Activated naive CD8-positive, alpha-beta T cell treated with anti-CD3 and anti-CD28 coated beads, Interleukin-2, amount 50 U/mL, for 16 hours (primary cell): ENCODE results near the gene LRIT1.

ENCODE experiments used
- DNase-seq: peaks from one replicate; pipeline ENCODE4 v3.0.0-alpha.2; 2020; ENCODE audit warnings: low read depth, low spot score

The LRIT1 gene

GRCh38 chr10:84214612-84215235 is 26.6 kb downstream of the LRIT1 start:
- no peak for DNase-seq

DNA sequence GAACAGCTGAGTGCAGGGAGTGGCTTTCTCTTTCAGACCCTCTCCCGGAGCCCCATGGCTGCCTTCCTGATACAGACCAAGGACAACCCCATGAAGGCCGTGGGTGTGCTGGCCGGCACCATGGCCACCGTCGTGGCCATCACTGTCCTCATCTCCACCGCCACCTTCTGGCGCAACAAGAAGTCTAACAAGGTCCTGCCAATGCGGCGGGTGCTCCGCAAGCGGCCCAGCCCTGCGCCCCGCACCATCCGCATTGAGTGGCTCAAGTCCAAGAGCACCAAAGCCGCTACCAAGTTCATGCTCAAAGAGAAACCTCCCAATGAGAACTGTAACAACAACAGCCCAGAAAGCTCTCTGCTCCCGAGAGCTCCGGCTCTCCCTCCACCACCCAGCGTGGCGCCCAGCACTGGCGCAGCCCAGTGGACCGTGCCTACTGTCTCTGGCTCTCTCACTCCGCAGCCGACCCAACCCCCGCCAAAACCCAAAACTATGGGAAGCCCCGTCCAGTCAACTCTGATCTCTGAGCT is 27.2 kb downstream of the LRIT1 start:
- DNase-seq: no peak

DNA sequence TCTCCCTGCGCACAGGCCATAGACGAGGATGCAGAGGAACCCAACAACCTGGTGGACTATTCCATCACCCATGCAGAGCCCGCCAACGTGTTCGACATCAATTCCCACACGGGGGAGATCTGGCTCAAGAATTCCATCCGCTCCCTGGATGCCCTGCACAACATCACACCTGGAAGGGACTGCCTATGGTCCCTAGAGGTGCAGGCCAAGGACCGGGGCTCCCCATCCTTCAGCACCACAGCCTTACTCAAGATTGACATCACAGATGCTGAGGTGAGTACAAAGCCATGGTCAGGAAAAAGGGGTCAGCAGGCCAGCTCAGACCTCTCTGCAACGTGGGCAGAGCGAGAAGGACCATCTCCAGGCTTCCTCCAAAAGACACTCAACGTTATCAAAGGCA is 28.3 kb downstream of the LRIT1 start:
- no peak for DNase-seq

DNA sequence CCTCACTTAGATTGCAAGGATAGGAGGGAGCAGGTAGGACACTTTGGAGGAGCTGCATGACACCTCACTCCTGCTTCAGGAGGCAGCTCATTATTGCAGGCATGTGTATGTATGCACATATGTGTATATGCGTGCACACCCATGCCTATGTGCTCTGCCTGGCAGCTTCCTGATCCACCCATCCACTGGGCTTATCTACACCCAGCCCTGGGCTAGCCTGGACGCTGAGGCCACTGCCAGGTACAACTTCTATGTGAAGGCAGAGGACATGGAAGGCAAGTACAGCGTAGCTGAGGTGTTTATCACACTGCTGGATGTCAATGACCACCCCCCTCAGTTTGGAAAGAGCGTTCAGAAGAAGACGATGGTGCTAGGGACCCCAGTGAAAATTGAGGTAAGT is 29.3 kb downstream of the LRIT1 start:
- DNase-seq: no peak

DNA sequence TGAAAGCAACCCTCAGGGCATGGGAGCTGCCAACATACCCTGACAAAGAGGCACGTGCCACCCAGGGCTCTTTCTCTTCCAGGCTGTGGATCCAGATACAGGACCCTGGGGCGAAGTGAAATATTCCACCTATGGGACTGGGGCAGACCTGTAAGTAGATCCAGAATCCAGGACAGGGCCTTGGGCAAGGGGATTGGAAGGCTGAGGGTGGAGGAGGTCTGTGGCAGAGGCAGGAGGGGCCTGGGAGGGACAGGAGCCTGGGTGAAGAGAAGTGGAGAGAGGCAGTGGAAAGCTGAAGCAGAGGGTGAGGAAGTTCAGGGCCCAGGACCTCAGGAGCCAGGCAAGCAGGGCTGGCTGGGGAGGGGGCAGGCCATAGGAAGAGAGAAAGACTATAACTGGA is 29.8 kb downstream of the LRIT1 start:
- DNase-seq: no peak

DNA sequence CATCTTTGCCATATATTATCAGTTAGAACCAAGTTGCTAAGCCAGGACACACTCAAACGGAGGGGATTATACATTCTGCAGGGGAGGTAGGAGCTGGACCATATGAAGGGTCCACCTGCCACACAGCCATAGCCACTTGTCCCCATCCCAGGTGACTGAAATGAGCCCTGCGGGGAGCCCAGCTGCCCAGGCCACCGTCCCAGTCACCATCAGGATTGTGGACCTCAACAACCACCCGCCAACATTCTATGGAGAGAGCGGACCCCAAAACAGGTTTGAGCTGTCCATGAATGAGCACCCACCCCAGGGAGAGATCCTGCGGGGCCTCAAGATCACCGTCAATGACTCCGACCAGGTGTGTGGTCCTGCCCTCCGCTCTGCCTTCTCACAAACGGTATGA is 33.3 kb downstream of the LRIT1 start:
- DNase-seq: no peak

DNA sequence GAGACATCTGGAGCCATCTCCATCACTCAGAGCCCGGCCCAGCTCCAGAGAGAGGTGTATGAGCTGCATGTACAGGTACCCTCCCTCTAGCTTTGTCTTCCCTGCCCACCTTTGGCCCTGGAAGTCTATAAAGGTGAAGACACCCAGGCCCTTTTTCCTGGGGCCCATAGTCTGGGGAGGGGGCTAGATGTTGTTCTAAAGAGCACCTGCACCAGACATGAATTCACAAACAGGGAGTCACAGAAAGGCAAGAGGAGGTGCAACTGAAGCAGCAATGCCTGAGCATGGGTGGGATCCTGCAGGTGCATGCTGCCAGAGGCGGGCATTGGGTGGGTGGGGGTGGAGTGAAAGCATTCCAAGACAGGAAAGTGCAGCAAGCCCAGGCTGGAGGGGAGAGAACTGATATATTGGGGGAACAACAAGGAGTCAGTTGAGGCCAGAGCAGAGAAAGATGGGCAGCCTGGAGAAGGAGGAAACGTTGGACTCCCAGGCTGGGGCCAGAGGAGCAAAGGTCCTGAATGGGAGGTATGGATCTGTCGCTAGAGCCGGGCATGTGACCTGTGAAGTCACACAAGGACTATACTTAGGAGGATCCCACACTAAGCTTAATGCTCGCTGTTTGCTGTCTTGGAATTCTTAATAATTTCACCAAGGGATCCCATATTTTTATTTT is 35.4 kb downstream of the LRIT1 start:
- no peak for DNase-seq

DNA sequence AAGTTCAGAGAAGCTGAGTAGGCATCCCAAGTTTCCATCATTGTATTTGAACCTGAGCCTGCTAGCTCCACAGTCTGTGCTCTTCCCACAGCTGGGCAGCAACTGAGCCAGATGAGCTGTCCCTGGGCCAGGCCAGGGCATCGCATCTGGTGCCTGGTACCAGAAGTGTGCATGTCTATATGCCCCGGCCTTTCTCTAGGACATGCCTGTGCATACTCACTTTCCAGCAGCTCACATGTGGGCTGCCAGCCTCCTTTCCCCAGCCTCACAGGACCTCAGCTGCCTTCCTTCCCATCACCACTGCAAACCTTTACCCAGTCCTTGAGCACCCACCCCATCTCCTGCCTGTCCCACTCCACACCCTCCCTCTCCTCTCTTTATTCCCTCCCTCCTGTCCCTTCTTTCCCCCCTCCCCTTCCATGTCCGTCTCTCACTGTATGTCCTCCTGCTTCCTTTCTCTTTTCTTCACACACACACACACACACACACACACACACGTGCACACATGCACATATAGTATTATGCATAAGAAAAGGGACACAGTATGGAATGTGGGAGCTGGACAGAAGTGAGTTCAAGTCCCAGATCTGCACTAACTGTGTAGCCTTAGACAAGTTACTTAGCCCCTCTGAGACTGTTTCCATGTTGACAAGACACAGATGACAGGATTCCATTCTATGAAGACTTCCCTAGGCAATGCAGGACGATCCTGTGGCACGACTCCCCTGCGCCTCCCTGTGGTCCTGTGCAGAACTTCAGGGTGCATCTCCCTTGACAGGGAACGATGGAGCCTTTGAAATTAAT is 36.1 kb downstream of the LRIT1 start:
- DNase-seq: peak; percentile 16

DNA sequence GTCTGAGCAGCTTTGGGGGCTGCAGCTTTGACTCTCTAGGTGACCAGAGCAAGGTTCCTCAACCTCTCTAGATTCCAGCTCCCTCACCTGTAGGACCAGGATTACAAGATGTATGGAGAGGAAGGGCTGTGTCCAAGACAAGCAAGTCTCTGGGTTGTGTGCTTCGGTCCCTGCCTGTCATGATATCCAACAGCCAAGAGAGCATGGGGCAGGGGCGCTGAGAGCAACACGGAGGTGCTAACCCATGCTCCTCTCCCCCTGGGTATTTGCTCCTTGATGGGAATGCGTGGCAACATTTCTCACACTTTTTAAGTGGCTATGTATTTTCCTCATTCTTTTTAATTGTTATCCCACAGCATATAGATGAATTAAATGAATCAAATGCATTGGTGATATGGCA is 36.7 kb downstream of the LRIT1 start:
- DNase-seq: no peak

DNA sequence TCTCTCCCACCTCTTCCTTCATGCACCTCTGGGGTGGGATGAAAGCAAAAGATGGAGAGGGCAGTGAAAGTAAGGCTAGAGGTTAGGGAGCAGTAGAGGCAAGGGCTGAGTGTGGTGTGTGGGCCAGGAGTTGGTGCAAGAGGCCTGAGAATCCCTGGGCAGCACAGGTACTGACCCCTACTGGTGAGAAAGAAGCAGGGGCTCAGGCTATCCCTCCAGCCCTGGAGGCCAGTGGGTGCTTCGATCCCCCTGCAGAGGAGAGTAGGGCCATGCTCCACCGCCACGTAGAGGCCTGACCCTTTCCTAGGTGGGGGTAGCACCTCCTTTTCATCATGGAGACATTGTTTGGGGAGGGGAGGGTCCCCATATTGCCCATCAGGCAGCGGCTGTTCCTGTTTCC is 37.2 kb downstream of the LRIT1 start:
- DNase-seq: no peak

DNA sequence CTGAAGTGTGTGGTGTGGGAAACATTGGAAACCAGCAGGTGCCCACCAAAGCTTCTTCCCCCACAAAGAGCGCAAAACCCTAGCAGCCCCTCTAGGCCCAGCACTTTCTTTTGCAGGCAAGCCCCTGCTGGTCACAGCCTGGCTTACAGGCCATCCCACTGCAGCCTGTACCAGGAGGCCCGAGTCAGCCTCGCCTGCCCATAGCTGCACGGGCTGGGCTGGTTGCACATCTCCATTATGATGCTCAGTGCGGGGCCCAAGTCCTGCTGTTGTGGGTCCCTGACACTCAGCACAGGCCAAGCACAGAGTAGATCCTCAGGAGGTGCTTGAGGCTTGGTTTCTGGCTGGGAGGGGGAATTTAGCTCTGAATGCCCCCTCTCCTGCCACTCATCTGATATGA is 39.0 kb downstream of the LRIT1 start:
- DNase-seq: no peak

- DNase-seq: no peak
These were observed 39.7 kb downstream of the LRIT1 start for GRCh38 chr10:84201682-84202081.

DNA sequence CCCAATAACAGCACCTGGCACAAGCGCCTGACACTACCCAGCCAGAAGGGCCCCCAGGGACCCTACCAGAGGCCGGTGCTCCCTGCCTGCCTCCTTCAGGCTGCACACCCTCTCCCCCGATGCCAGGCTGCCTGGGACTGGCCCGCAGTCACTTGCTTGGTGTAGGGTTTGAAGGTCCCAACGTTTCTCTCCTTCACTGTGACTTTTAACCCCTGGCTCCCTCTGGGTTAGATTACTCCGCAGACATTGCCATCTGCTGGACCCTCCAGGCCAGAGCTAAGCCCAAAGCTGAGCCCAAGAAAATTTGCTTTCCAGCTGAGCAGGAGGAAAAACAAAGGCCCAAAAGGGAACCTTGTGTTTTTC is 40.1 kb downstream of the LRIT1 start:
- DNase-seq: no peak

DNA sequence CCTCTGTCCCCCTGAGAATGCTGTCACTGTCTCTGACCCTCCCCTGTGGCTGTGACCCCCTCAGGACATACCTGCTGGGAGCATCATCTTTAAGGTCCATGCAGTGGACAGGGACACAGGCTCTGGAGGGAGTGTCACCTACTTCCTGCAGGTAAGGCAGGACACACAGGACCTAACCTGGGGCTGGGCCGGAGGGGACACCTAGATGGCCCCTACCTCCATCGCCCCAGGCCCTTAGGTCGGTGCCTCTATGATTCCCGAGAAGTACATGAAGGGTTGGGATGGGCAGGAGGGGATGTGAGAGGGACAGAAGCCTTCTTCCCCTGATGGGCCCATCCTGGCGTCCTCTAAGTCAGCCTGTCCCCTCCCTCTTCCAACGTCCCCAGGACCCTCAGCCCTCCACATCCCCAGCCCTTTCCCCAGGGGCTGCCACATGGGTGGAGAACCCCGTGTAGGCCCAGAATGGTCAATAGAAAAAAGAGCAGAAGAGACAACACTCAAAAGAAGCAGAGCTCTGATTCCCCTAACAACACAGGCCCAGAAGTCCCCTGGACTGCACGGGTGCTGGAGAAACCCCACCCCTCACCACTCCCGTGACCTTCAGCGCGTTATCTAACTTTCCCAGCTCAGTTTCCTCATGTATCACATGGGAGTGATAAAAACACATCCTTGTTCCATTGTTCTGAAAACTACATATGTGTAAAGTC is 40.7 kb downstream of the LRIT1 start:
- no peak for DNase-seq

- DNase-seq: no peak
These were observed 43.0 kb downstream of the LRIT1 start for GRCh38 chr10:84198206-84198915.

GRCh38 chr10:84197643-84198042 is 43.7 kb downstream of the LRIT1 start:
- DNase-seq: no peak

GRCh38 chr10:84196941-84197340 is 44.4 kb downstream of the LRIT1 start:
- no peak for DNase-seq

- no peak for DNase-seq
These were observed 45.3 kb downstream of the LRIT1 start for GRCh38 chr10:84196083-84196482.

- no peak for DNase-seq
These were observed 46.1 kb downstream of the LRIT1 start for GRCh38 chr10:84195044-84195830.

DNA sequence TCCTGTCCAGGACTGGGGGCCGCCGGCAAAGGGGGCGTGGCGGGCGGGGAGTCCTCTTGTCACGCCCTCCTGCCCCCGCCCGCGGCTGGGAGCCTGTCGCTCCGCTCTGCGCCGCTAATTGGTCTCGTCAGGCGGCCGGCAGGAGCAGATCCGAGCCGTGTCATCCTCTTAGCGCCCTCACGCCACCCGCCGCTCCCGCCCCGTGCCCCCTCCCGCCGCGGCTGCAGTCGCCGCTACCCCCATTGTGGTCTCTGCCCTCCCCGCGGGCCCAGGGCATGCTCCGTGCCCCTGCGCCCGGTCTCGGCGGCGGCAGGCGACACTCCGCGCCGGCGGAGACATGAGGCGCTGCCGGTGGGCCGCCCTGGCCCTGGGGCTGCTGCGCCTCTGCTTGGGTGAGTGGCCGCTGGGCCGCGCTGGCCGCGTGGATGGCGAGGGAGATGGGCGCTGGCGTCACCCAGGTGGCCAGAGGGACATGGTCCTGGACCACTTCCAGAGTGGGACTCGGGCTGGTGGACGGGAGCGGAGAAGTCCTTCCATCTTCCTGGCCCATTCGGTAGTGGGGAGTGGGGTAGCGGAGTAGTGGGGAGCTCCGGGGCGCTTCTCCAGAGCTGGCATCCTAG is 46.8 kb downstream of the LRIT1 start, which contains the start of gene CDHR1:
Gene CDHR1 (plus strand): TSS at position 114 of the 620 bp plus-strand sequence. CDS start 224 bp downstream, at position 338.
- no peak for DNase-seq
